Small intestine (tissue), 7 donors: ENCODE results near the gene FGF19. TPM values are rescaled to one million over a fixed set of nuclear protein-coding genes. Genes with fewer than 3 reads are reported as not detected.

Source experiments
- DNase-seq, 2 donors: peaks; one replicate each; pipeline versions ENCODE4 v3.0.0 to v3.0.0-alpha.2; 2013
- FAIRE-seq: peaks from 2 replicates; lab custom pipeline; 2012; peaks lifted over from hg19 to GRCh38; lab: Jason Lieb, UNC
- H3K27ac ChIP-seq, 3 donors: one replicate each; pipeline ENCODE4 v1.5.1; 2013; ENCODE audit warnings: low read length in 2 of 3, mild to moderate bottlenecking in 2 of 3, control low read depth in 1 of 3, inconsistent platforms in 1 of 3, low read depth in 1 of 3, moderate library complexity in 1 of 3
- H3K27me3 ChIP-seq, 3 donors: one replicate each; pipeline ENCODE4 v1.6.1; 2013; ENCODE audit warnings: low read length in 3 of 3, inconsistent platforms in 1 of 3; ENCODE audit not compliant: control insufficient read depth in 3 of 3, insufficient read depth in 3 of 3
- H3K36me3 ChIP-seq, 3 donors: one replicate each; pipeline ENCODE4 v1.6.1; 2013; ENCODE audit warnings: low read length in 3 of 3, inconsistent platforms in 1 of 3, low read depth in 1 of 3, mild to moderate bottlenecking in 1 of 3, moderate library complexity in 1 of 3; ENCODE audit not compliant: control insufficient read depth in 3 of 3, insufficient read depth in 2 of 3
- H3K4me1 ChIP-seq, 3 donors: one replicate each; pipeline ENCODE4 v1.6.1; 2013; ENCODE audit warnings: low read length in 2 of 3, inconsistent platforms in 1 of 3, low read depth in 1 of 3, mild to moderate bottlenecking in 1 of 3, moderate library complexity in 1 of 3; ENCODE audit not compliant: control insufficient read depth in 3 of 3, insufficient read depth in 2 of 3
- H3K4me3 ChIP-seq, 3 donors: one replicate each; pipeline ENCODE4 v1.5.1; 2013; ENCODE audit warnings: low read length in 3 of 3, control low read depth in 1 of 3, inconsistent platforms in 1 of 3, low read depth in 1 of 3, mild to moderate bottlenecking in 1 of 3, moderate library complexity in 1 of 3
- H3K9me3 ChIP-seq, 2 donors: one replicate each; pipeline ENCODE4 v1.6.1; 2013; ENCODE audit warnings: low read depth in 1 of 2, low read length in 1 of 2; ENCODE audit not compliant: control insufficient read depth in 2 of 2, insufficient read depth in 1 of 2
- WGBS, 3 donors: extraction: QIAGEN DNeasy Blood & Tissue Kit; methylation state at CpG; one replicate each; pipeline ENCODE4 v1.1.7; 2013; 5-methylcytosine and 5-hydroxymethylcytosine counted together
- polyA plus RNA-seq, 4 donors: library from polyadenylated mRNA; stranded (reverse) in 3 of 4; unstranded in 1 of 4; fragments of 200-250 nt in 3 of 4; fragments of 120-200 nt in 1 of 4; gene quantifications; one replicate each; pipeline versions ENCODE4 v1.2.1 to v1.2.3, GENCODE V29; 2013
- donor health status: healthy with polysubstance abuse.
- donor health status: control.
- donor health status: control.
- donor health status: Bipolar disorder and iron deficiency.
- donor health status: healthy.

FGF19 gene
- polyA plus RNA-seq, 4 donors: 0.37 to 1.7 TPM; not detected in 2

- Histone ChIP-seq H3K4me1 (no peaks in the 10 kb centered on the region), H3K9me3 (no peaks in the 10 kb centered on the region), H3K4me3 (no peak overlapping the region), H3K27ac (no peak overlapping the region), H3K36me3 (no peaks in the 10 kb centered on the region), H3K27me3 (peaks cover 0 to 13% (median 11%) of the 10 kb centered on the region in 3 donors)
- DNase-seq: no peak
- no peak for FAIRE-seq
- 34 to 53% (median 37%) methylated on average over 18 of the region's 18 CpGs for whole genome bisulfite sequencing, 3 donors
These were observed 22.7 kb upstream of the FGF19 start for GRCh38 chr11:69726481-69726880.

GRCh38 chr11:69726019-69726418, 22.2 kb upstream of the FGF19 start:
- FAIRE-seq (no peak), DNase-seq (no peak)
- 42 to 54% (median 53%) methylated on average over 9 of the region's 9 CpGs for WGBS, 3 donors
- no peaks in the 10 kb centered on the region for H3K9me3 ChIP-seq
- H3K27me3 ChIP-seq: peaks cover 0 to 17% (median 12%) of the 10 kb centered on the region in 3 donors
- no peak overlapping the region for H3K27ac ChIP-seq
- no peaks in the 10 kb centered on the region for H3K4me1 ChIP-seq
- no peaks in the 10 kb centered on the region for H3K36me3 ChIP-seq
- no peak overlapping the region for H3K4me3 ChIP-seq

- no peak overlapping the region for H3K27ac ChIP-seq
- FAIRE-seq: no peak
- H3K4me1 ChIP-seq: no peaks in the 10 kb centered on the region
- H3K9me3 ChIP-seq: no peaks in the 10 kb centered on the region
- peak in 1 of 2 donors; percentile 43 for DNase-seq
- H3K27me3 ChIP-seq: peaks cover 0 to 51% (median 26%) of the 10 kb centered on the region in 3 donors
- WGBS, 3 donors: 5 to 34% (median 18%) methylated on average over 9 of the region's 9 CpGs
- no peaks in the 10 kb centered on the region for H3K36me3 ChIP-seq
- no peak overlapping the region for H3K4me3 ChIP-seq
These were observed 17.9 kb upstream of the FGF19 start for GRCh38 chr11:69721745-69722144.

- H3K27ac ChIP-seq: no peak overlapping the region
- peaks cover 2 to 46% (median 22%) of the 10 kb centered on the region in 3 donors for H3K27me3 ChIP-seq
- 47 to 63% (median 52%) methylated on average over 14 of the region's 14 CpGs for WGBS, 3 donors
- no peaks in the 10 kb centered on the region for H3K9me3 ChIP-seq
- H3K36me3 ChIP-seq: no peaks in the 10 kb centered on the region
- FAIRE-seq: no peak
- no peak for DNase-seq
- H3K4me3 ChIP-seq: no peak overlapping the region
- no peaks in the 10 kb centered on the region for H3K4me1 ChIP-seq
These were observed 17.3 kb upstream of the FGF19 start for GRCh38 chr11:69721106-69721505.

- no peak overlapping the region for H3K27ac ChIP-seq
- FAIRE-seq (no peak), DNase-seq (no peak)
- no peaks in the 10 kb centered on the region for H3K4me1 ChIP-seq
- WGBS, 3 donors: 72 to 83% (median 77%) methylated on average over 7 to 8 of the region's 8 CpGs
- H3K9me3 ChIP-seq: no peaks in the 10 kb centered on the region
- no peak overlapping the region for H3K4me3 ChIP-seq
- H3K27me3 ChIP-seq: peaks cover 2 to 48% (median 22%) of the 10 kb centered on the region in 3 donors
- no peaks in the 10 kb centered on the region for H3K36me3 ChIP-seq
These were observed 15.1 kb upstream of the FGF19 start for GRCh38 chr11:69718912-69719311.

- Histone ChIP-seq H3K27ac (no peak overlapping the region), H3K4me3 (no peak overlapping the region), H3K9me3 (no peaks in the 10 kb centered on the region), H3K27me3 (peaks cover 2 to 48% (median 22%) of the 10 kb centered on the region in 3 donors), H3K36me3 (no peaks in the 10 kb centered on the region), H3K4me1 (no peaks in the 10 kb centered on the region)
- 2 to 4% (median 3%) methylated on average over 13 of the region's 13 CpGs for WGBS, 3 donors
- FAIRE-seq (no peak), DNase-seq (peak in 1 of 2 donors; percentile 64)
These were observed 14.3 kb upstream of the FGF19 start for GRCh38 chr11:69718147-69718546.

- Histone ChIP-seq H3K36me3 (no peaks in the 10 kb centered on the region), H3K4me1 (no peaks in the 10 kb centered on the region), H3K27me3 (peaks cover 2 to 45% (median 17%) of the 10 kb centered on the region in 3 donors), H3K9me3 (no peaks in the 10 kb centered on the region), H3K4me3 (no peak overlapping the region), H3K27ac (no peak overlapping the region)
- FAIRE-seq: no peak
- WGBS, 3 donors: 42 to 61% (median 57%) methylated on average over 6 of the region's 6 CpGs
- DNase-seq: no peak
These were observed 13.3 kb upstream of the FGF19 start for GRCh38 chr11:69716891-69717747.

- H3K36me3 ChIP-seq: no peaks in the 10 kb centered on the region
- no peak for FAIRE-seq
- no peaks in the 10 kb centered on the region for H3K9me3 ChIP-seq
- no peak for DNase-seq
- 81 to 85% (median 85%) methylated on average over 11 of the region's 11 CpGs for WGBS, 3 donors
- H3K27me3 ChIP-seq: peaks cover 2 to 36% (median 14%) of the 10 kb centered on the region in 3 donors
- no peak overlapping the region for H3K4me3 ChIP-seq
- H3K27ac ChIP-seq: no peak overlapping the region
- no peaks in the 10 kb centered on the region for H3K4me1 ChIP-seq
These were observed 12.3 kb upstream of the FGF19 start for GRCh38 chr11:69716099-69716498.
